HCT116 (cell line): Measurements from ENCODE around the gene CRYBG3. TPM values are rescaled to one million over a fixed set of nuclear protein-coding genes. Genes with fewer than 3 reads are reported as not detected.

Experiments
- ATAC-seq: fragments of 200-7000 bp; cut with Tn5 transposase; 2 replicates; pipeline ENCODE4 v1.9.1; 2020; ENCODE audit warnings: mild to moderate bottlenecking, moderate library complexity
- BruUV-seq: library from RNA; stranded (reverse); fragments of 400-500 nt; replicated peaks from 2 replicates; lab custom pipeline; 2021; lab: Mats Ljungman, UMichigan
- CTCF ChIA-PET: fragments of 300-600 bp; sonication (Branson Sonifier 250); formaldehyde crosslinking; loops from one replicate; lab custom pipeline; 2021; ENCODE audit warnings: antibody characterized with exemption; lab: Charles Lee
- POLR2A ChIA-PET: fragments of 300-600, 350-600 bp; sonication (Branson Sonifier 250); formaldehyde crosslinking; loops from one replicate; lab custom pipeline; 2021; ENCODE audit warnings: antibody characterized with exemption; lab: Charles Lee
- RAD21 ChIA-PET, 2 experiments: fragments of 300-600 bp; sonication (Branson Sonifier 250); formaldehyde crosslinking; loops; one replicate each; lab custom pipeline; 2023; ENCODE audit warnings: low total read pairs in 2 of 2; ENCODE audit not compliant: uncharacterized antibody in 2 of 2, unreplicated experiment in 2 of 2, low non-redundant PET in 1 of 2; lab: Charles Lee
- DNase-seq: peaks from one replicate; pipeline ENCODE4 v3.0.0-alpha.2; 2010; ENCODE audit warnings: low read depth, low spot score
- H2AFZ ChIP-seq: fragments of 200-600 bp; shearing (Covaris generic), sonication (generic); 2 replicates; pipeline ENCODE4 v1.6.1; 2017; ENCODE audit warnings: low read depth, mixed run types, mixed read lengths, antibody characterized with exemption, low read length; ENCODE audit not compliant: poor library complexity, severe bottlenecking
- H3K27ac ChIP-seq: 2 replicates; pipeline ENCODE4 v1.5.1; 2012; ENCODE audit warnings: low read depth, low read length
- H3K27me3 ChIP-seq: fragments of 200-600 bp; sonication (generic); 2 replicates; pipeline ENCODE4 v1.6.1; 2016; ENCODE audit warnings: mixed run types, low read length, mixed read lengths; ENCODE audit not compliant: insufficient read depth
- H3K36me3 ChIP-seq, 2 experiments: fragments of 200-500 bp in 1 of 2; fragments of 200-600 bp in 1 of 2; sonication (Bioruptor generic) in 1 of 2; sonication (generic) in 1 of 2; 2 replicates each; pipeline versions ENCODE4 v1.5.1 to v1.6.1; 2014 to 2016; ENCODE audit warnings: low read length in 2 of 2, inconsistent platforms in 1 of 2, mixed read lengths in 1 of 2, mixed run types in 1 of 2; ENCODE audit not compliant: insufficient read depth in 2 of 2, control insufficient read depth in 1 of 2
- H3K4me1 ChIP-seq, 2 experiments: fragments of 200-600 bp in 1 of 2; sonication (generic) in 1 of 2; 2 replicates each; pipeline versions ENCODE4 v1.5.1 to v1.6.1; 2012 to 2017; ENCODE audit warnings: low read length in 2 of 2, inconsistent platforms in 1 of 2, mild to moderate bottlenecking in 1 of 2, mixed read lengths in 1 of 2, mixed run types in 1 of 2, moderate library complexity in 1 of 2; ENCODE audit not compliant: insufficient read depth in 2 of 2, control insufficient read depth in 1 of 2
- H3K4me2 ChIP-seq: fragments of 200-600 bp; sonication (generic); 2 replicates; pipeline ENCODE4 v1.6.1; 2017; ENCODE audit warnings: mixed run types, low read length, mixed read lengths
- H3K4me3 ChIP-seq, 2 experiments: fragments of 200-600 bp in 1 of 2; sonication (generic) in 1 of 2; replicated peaks in 1 of 2; 2 replicates each; pipeline ENCODE4 v1.5.1; 2011 to 2016; ENCODE audit warnings: low read length in 2 of 2, control low read depth in 1 of 2, low read depth in 1 of 2, mild to moderate bottlenecking in 1 of 2, mixed read lengths in 1 of 2, mixed run types in 1 of 2
- H3K79me2 ChIP-seq: fragments of 200-600 bp; sonication (generic); 2 replicates; pipeline ENCODE4 v1.6.1; 2017; ENCODE audit warnings: mild to moderate bottlenecking, mixed run types, low read length, moderate library complexity, mixed read lengths; ENCODE audit not compliant: insufficient read depth
- H3K9ac ChIP-seq: fragments of 200-600 bp; sonication (generic); 2 replicates; pipeline ENCODE4 v1.6.1; 2016; ENCODE audit warnings: low read length, mixed read lengths
- H3K9me2 ChIP-seq: fragments of 200-600 bp; sonication (generic), shearing (Covaris generic); 2 replicates; pipeline ENCODE4 v1.6.1; 2017; ENCODE audit warnings: mixed run types, mild to moderate bottlenecking, moderate library complexity; ENCODE audit not compliant: insufficient read depth
- H3K9me3 ChIP-seq, 2 experiments: fragments of 200-500 bp in 1 of 2; fragments of 200-600 bp in 1 of 2; sonication (Bioruptor generic) in 1 of 2; sonication (generic) in 1 of 2; 2 replicates each; pipeline ENCODE4 v1.6.1; 2014 to 2017; ENCODE audit warnings: low read length in 2 of 2, mixed read lengths in 2 of 2, inconsistent platforms in 1 of 2, low read depth in 1 of 2, mild to moderate bottlenecking in 1 of 2, mixed run types in 1 of 2, moderate library complexity in 1 of 2; ENCODE audit not compliant: control insufficient read depth in 1 of 2, insufficient read depth in 1 of 2
- H4K20me1 ChIP-seq: fragments of 200-600 bp; sonication (generic), shearing (Covaris generic); 2 replicates; pipeline ENCODE4 v1.6.1; 2017; ENCODE audit warnings: mixed run types, mild to moderate bottlenecking, moderate library complexity; ENCODE audit not compliant: insufficient read depth
- CEBPB ChIP-seq: IDR thresholded peaks from 2 replicates; pipeline ENCODE4 v1.6.1; 2012; ENCODE audit warnings: low read depth
- EGR1 ChIP-seq: IDR thresholded peaks from 2 replicates; pipeline ENCODE4 v1.6.1; 2012; ENCODE audit warnings: low read depth
- TCF7L2 ChIP-seq: IDR thresholded peaks from 2 replicates; pipeline ENCODE4 v1.7.0; 2011; ENCODE audit warnings: borderline replicate concordance, inconsistent platforms; ENCODE audit not compliant: insufficient read depth, insufficient read length; ENCODE audit errors: extremely low read depth
- ZBTB33 ChIP-seq: IDR thresholded peaks from 2 replicates; pipeline ENCODE4 v1.6.1; 2011; ENCODE audit warnings: mild to moderate bottlenecking, low read length, moderate library complexity; ENCODE audit not compliant: insufficient replicate concordance; ENCODE audit errors: extremely low read depth
- ZNF274 ChIP-seq: fragments of 200-500 bp; sonication (Bioruptor generic); IDR thresholded peaks from 2 replicates; pipeline ENCODE4 v1.6.1; 2014; ENCODE audit warnings: mild to moderate bottlenecking, low read depth, low read length, inconsistent platforms
- intact Hi-C: fragments of 100-400 bp; cut with micrococcal nuclease; formaldehyde crosslinking; loops from 2 replicates; pipeline ENCODE4 v1.10.0; 2022
- total RNA-seq: library from RNA; stranded (reverse); gene quantifications from one replicate; pipeline ENCODE4 v1.2.1, GENCODE V29; 2021; ENCODE audit not compliant: unreplicated experiment

Gene CRYBG3
- total RNA-seq, 1 experiment from 2014 or later: 7.5 TPM

DNA sequence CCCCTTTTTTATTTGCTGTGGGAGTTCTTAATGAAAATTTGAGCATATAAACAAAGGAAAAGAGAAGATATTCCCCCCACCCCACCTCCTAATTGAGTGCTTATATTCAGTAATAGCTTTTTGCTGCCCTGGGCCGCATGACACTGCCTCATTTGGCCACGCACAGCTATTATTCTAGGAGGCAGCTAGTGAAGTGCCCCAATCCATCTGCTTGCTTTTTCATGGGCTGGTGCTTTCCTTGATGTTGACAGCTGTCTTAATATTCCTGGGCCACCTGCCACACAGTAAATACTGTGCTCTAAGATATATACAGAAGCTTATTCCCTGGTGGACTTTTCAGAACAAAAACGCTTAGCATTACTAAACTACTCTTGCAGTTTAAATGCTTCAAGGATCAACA is 3.8 kb upstream of the CRYBG3 start:
- Histone ChIP-seq H3K9me3 (no peaks in the 10 kb centered on the region), H2AFZ (no peak overlapping the region), H3K9me2 (no peaks in the 10 kb centered on the region), H3K4me1 (peaks cover 7% of the 10 kb centered on the region in 2 experiments; a peak in 3 of 4 replicates), H4K20me1 (no peaks in the 10 kb centered on the region), H3K4me3 (no peak overlapping the region), H3K36me3 (no peaks in the 10 kb centered on the region), H3K9ac (no peak overlapping the region), H3K27me3 (no peaks in the 10 kb centered on the region), H3K4me2 (no peak overlapping the region), H3K79me2 (no peaks in the 10 kb centered on the region), H3K27ac (no peak overlapping the region)
- DNase-seq (no peak), ATAC-seq (no peak)
- TF ChIP-seq CEBPB: no peak
- no peak for TF ChIP-seq ZNF274
- no peak for TF ChIP-seq ZBTB33
- CTCF ChIA-PET: interaction anchor here (1.6 kb wide), 1 partner anchor 98 kb away, joined by 4 read pairs; no protein-coding TSS in a partner anchor
- RAD21 ChIA-PET: no interaction called here
- BruUV-seq: no TSS peak
- POLR2A ChIA-PET: no interaction called here
- intact Hi-C loops: no loop called here

DNA sequence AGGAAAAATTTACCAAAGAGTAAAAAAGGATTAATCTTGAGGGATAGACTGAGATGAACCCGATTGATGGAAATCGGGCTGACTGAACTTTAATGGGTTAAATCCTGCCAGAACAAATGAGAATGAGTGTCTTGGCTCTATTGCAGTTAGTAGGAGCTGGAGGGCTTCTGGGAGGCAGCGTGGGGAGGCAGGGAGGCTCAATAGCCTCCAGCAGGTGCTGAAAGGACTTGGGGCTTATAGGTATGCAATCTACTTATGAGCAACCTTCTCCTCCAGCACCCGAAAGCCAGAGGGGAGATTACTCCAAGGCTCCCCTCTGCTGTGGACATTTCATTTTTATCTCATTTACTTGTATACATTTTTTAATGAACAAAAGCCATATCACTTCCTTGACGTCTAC is 1.0 kb upstream of the CRYBG3 start:
- ChIA-PET CTCF (no interaction called here), POLR2A (no interaction called here), RAD21 (no interaction called here)
- no peaks in the 10 kb centered on the region for H3K9me2 ChIP-seq
- H2AFZ ChIP-seq: no peak overlapping the region
- H4K20me1 ChIP-seq: no peaks in the 10 kb centered on the region
- no peak overlapping the region for H3K27ac ChIP-seq
- intact Hi-C loops: loop anchor here (5.0 kb wide), 1 partner anchor 152 kb away; the partner anchor contains the start of gene RIOX2
- peaks cover 7 to 9% of the 10 kb centered on the region in 2 experiments; a peak in 3 of 4 replicates for H3K4me1 ChIP-seq
- no peaks in the 10 kb centered on the region for H3K9me3 ChIP-seq
- no peaks in the 10 kb centered on the region for H3K36me3 ChIP-seq
- BruUV-seq: no TSS peak
- ATAC-seq (no peak), DNase-seq (no peak)
- peak overlapping the region; percentile 84 for H3K4me2 ChIP-seq
- H3K9ac ChIP-seq: no peak overlapping the region
- H3K79me2 ChIP-seq: 0 out of 2 replicates have a peak, but pooled peaks cover 4% of the 10 kb centered on the region
- no peaks in the 10 kb centered on the region for H3K27me3 ChIP-seq
- peak overlapping the region in 1 of 2 experiments; percentile 75; a peak in 1 of 4 replicates for H3K4me3 ChIP-seq
- TF ChIP-seq EGR1: no peak
- no peak for TF ChIP-seq TCF7L2
